ENCODE measurements around the gene TREM1.
"Not testable (repeated sequence)": the region's sequence is repeated elsewhere in the genome, so short reads cannot be mapped to it uniquely, and the experiment has no call there.

TREM1 gene

GRCh38 chr6:41286544-41287346 lies at the start of gene TREM1:
Gene TREM1, minus strand, starts transcription at chr6:41286682. Its CDS starts 27 bp downstream, at chr6:41286655.
- peak; percentile 15 for DNase-seq

- DNase-seq, result no peak
Measured at GRCh38 chr6:41335943-41336342, 49.5 kb upstream of the TREM1 start.

- no peak for DNase-seq
Measured at GRCh38 chr6:41335296-41335695, 48.8 kb upstream of the TREM1 start, which contains the start of gene NCR2. Gene NCR2, plus strand, starts transcription at chr6:41335608. Its CDS starts 269 bp downstream, at chr6:41335877.

GRCh38 chr6:41334482-41335040 lies 48.1 kb upstream of the TREM1 start:
- DNase-seq, result no peak

GRCh38 chr6:41332842-41333736 lies 46.6 kb upstream of the TREM1 start:
- DNase-seq, result no peak

- DNase-seq, result no peak
Measured at GRCh38 chr6:41332241-41332640, 45.8 kb upstream of the TREM1 start.

GRCh38 chr6:41331401-41332150 lies 45.1 kb upstream of the TREM1 start:
- no peak for DNase-seq

- no peak for DNase-seq
Measured at GRCh38 chr6:41327177-41327576, 40.7 kb upstream of the TREM1 start.

GRCh38 chr6:41326092-41326491 lies 39.6 kb upstream of the TREM1 start:
- DNase-seq, result no peak

- no peak for DNase-seq
Measured at GRCh38 chr6:41325446-41326066, 39.1 kb upstream of the TREM1 start.

- no peak for DNase-seq
Measured at GRCh38 chr6:41321183-41321582, 34.7 kb upstream of the TREM1 start.

GRCh38 chr6:41318654-41319565 lies 32.4 kb upstream of the TREM1 start:
- DNase-seq, result peak; percentile 34

- no peak for DNase-seq
Measured at GRCh38 chr6:41318261-41318653, 31.8 kb upstream of the TREM1 start.

GRCh38 chr6:41315943-41316620 lies 29.6 kb upstream of the TREM1 start:
- no peak for DNase-seq

GRCh38 chr6:41315203-41315602 lies 28.7 kb upstream of the TREM1 start:
- no peak for DNase-seq

- no peak for DNase-seq
Measured at GRCh38 chr6:41306187-41306854, 19.8 kb upstream of the TREM1 start.

- no peak for DNase-seq
Measured at GRCh38 chr6:41302638-41303037, 16.2 kb upstream of the TREM1 start.

- DNase-seq, result no peak
Measured at GRCh38 chr6:41298785-41299502, 12.5 kb upstream of the TREM1 start.

GRCh38 chr6:41297248-41297647 lies 10.8 kb upstream of the TREM1 start:
- not testable (repeated sequence) for DNase-seq

Measured in GOT3 (cell line).